HG03520 (cell line): ENCODE data around the gene CADPS.

ENCODE experiments used
- ATAC-seq: cut with Tn5 transposase; IDR thresholded peaks from one replicate; pipeline ENCODE4 v1.9.1; 2021; ENCODE audit warnings: mild to moderate bottlenecking, moderate library complexity; ENCODE audit not compliant: unreplicated experiment

The CADPS gene

DNA sequence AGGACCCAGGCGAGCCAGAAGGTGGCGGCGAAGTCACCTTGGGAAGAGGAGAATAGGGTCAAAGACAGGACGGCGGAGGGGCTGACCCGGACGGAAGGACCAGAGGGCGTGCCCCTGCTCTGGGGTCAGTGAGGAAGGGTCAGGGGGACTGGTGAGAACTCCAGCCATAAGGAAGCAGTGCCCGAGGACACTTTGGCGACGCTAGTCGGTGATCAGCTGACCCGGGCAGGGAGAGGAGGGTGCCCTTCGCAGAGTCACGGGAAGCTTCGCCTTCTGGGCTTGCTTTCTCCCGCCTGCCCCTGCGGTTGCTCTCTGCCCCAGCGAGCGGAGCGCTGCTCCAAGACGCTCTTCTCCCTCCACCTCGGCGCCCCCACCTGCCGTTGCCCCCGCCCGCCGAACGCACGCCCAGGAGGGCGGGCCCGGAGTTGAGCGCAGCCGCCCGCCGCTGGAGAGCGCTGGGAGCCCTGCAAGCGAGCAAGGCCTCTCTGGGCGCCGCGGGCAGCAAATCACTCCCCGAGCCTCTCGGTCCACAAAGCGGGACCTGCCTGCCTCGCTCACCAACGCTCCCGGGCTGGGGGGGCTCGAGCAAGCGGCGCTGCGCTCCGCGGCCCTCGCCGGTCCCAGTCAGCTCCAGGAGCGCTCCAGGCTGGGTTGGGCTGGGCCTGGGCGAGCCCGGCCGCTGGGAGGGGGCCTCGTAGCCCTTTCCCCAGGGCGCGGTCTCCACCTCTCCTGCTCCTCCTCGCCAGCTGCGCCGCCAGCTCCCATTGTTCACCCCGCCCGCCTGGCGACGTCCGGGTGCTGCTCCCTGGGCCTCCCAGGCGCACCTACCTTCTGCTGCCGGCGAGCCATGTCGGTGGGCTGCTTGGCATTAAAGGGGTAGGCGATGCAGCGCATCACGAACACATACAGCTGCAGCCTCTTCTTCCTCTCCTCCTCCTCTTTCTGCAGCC is 1.2 kb downstream of the CADPS start:
- ATAC-seq = no peak

DNA sequence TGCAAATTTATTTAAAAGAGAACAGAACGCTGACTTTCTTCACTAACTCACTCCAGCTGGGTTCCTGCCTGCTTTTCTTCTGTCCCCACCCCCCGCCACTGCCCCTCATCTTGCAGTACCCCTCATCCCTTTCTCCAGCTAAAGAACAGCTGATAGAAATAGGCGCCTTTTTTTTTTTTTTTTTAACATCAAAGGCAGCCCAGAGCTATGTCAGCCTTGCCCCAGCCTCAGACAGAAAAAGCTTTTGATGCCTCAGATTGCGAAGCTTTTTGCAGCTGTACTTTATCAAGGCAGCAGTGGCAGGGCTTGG is 1.8 kb downstream of the CADPS start:
- ATAC-seq = no peak

DNA sequence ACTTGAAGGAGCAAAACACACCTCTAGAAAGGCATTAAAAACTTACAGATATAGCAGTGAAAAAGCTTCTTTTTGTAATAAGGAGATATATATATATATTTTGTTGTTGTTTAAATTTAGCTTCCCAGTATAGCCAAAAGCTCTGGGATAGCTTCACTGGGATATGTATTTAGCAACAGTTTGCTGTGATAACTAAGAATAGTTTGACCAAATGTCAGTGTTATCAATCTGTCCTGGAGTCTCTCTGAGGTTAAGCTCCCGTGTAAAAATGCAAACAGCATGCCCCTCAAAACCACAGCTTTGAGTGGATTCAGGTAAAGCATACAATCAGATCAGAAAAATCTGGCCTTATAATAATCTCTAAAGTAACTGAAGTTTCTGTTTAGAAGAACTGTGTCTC is 2.9 kb downstream of the CADPS start:
- no peak for ATAC-seq

DNA sequence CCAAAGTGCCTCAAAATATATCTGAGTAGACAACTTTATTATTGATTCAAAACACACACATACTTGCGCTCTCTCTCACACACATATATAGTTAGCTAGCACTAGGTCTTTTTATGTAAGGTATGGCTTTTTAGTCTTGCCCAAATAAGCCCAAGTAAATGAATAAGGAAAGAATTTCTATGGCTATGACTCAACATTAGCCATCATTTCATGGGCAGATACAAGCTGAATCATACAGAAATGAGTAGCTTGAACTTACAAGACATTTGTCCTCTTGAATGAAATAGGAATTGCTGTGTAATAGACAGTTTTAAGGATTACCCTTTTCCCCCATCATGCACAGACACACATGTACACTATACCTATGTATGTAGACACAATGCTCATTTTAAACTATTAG is 4.9 kb downstream of the CADPS start:
- no peak for ATAC-seq

DNA sequence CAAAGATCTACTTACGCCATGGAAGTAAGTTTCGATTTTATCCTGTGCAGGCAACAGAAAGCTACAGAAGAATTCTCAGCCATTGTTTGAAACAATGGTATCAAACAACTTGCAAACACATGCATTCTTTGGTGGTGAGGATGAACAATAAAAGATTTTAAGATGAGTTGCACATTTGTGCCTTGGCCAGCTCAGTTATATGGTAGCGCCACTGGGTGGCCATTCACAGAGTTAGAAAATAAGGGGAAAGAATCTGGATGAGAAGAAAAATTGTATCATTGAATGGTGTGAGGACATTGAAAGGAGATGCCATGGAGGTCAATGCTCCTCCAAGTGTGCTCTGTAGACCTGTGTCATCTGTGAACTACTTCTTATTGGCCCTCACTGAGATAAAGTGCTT is 11.6 kb downstream of the CADPS start:
- ATAC-seq = no peak

DNA sequence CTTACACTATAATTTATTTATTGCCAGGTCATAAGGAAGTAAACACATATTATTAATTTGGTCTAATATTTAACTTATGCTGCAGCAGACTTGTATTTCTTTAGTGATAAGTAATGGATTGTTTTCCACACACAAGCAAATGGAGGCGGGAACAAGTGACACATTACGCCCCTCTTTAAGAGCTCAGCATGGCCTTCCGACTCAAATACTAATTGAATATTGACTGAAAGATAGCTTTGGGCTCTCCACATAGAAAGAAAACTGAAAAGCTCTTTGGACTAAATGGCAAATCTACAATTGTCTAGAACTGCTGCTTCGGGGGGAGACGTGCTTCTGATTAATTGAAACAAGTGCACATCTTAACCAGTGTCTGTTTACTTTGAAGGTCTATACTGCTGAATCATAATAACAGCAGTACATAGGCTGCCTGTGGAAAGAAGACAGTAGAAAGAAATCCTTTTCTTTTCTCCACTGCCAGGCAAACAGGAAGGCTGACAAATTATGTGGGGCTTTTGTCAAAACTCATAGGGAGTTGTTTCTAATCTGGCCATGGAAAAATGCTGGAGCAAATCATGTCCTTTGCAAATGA is 15.9 kb downstream of the CADPS start:
- ATAC-seq = no peak

DNA sequence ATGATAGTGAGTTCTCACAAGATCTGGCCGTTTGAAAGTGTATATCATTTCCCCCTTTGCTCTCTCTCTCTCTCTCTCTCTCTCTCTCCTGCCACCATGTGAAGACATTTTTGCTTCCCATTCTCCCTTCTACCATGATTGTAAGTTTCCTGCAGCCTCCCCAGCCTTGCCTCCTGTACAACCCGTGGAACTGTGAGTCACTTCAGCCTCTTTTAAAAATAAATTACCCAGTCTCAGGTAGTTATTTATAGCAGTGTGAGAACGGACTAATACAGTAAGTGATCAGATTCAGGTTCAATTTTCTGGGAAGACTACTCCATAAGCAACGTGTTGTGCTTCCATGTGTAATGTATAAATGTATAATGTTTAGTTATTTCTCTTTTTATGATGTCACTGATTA is 29.2 kb downstream of the CADPS start:
- no peak for ATAC-seq

DNA sequence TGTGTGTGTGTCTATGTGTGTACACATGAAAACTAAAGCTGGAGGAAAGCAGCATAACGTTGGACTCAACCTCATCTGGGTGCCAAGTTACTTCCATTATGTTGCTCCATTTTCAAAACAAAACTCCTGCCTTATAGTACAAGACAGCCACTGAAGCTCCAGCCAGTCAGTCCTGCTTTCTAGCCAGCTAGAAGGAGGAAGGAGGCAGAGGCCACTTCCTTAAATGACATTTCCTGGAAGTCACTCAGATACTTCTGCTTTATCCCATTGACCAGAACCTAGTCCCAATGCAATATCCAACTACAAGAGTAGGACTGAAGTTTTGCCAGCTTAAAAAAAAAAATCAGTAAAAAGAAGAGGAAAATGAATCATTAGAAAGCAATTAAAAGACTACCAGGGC is 31.7 kb downstream of the CADPS start:
- ATAC-seq = no peak

DNA sequence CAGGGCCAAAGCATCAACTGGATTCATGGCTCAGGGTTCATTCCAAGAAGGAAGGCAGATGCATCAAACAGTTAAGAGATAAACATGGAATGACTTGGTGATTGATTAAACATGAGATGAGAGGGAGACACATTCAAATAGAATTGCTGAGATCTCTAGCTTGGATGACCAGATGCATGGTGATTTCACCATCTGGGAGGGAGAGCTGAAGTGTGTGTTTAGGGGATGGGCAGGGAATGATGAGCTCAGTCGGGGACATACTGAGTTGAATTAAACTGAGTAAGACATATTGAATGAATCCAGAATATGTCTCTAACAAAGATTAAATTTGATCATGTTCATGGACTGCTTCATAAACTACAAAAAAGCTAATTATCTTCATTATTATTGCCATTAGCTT is 35.5 kb downstream of the CADPS start:
- no peak for ATAC-seq

DNA sequence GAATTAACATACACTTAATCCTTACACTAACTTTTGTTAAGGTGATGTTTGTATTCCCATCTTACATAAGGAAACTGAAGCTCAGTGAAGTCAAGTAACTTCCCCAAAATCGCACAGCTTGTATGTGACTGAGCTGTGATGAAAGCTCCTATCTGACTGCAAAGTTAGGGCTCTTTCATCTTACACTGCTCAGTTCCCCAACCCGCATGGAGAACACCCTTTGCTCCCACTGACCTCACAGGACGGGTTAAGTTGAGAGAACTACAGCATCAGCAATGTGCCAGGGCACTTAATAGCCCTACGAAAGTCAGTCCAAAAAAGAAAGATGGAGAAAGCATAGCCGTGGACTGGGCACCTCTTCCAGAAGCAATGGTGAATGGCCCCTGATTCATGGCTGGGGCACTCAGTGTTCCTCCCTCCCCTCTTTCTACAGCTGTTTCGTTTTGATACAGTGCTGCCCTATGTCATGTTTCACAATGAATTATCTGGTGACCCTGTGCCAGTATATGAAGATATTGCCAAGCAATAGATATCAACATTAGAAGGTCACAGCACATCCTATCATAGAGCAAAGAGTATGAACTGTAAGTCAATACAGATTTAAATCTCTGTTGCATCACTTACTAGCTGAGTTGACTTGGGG is 38.0 kb downstream of the CADPS start:
- no peak for ATAC-seq

DNA sequence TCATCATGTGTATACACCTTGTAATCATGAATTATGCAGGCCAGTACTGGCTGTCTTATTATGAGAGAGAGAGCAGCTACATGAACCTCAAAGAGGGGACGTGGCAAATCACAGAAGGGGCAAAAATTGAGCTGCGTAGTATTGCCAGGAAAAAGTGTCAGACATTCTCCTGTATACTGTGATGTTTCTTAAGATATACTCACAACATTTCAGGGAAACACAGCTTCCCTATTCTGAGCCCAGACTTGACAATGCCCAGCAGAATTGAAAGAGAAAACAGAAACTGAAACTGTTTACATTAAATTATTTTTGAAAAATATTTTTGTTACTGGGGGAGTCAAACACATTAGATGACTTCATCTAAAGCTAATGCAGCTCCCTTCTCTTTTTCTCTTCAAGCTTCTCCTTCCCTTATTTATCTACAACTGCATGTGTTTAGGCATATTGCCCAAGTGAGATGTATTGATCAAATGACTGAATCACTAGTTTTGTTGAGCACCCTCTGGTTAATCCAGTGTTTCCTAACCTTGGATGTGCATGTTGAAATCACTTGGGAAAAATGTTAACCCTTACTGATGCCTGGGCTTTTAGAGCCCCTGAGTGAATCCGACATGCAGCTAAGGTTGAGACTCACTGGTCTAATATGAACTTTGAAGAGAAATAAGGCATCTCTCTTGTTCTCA is 39.5 kb downstream of the CADPS start:
- ATAC-seq = peak; percentile 61

DNA sequence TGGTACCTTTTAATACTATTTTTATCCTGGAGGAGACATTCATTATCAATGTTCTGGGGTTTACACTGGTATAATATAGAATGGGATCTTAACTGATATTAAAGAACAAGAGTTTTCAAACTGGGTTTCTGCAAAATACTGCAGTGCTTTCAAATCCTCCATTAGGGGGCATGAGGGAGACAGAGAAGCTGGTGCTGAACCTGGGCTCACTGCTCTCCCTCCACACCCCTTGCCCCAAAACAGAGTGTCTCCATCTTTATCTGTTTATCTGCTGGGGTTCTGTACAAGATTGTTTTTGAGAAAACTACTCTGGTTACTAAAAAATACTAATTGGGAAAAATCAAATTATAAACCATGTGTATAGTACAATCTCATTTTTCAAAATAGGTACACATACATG is 41.7 kb downstream of the CADPS start:
- ATAC-seq = no peak

DNA sequence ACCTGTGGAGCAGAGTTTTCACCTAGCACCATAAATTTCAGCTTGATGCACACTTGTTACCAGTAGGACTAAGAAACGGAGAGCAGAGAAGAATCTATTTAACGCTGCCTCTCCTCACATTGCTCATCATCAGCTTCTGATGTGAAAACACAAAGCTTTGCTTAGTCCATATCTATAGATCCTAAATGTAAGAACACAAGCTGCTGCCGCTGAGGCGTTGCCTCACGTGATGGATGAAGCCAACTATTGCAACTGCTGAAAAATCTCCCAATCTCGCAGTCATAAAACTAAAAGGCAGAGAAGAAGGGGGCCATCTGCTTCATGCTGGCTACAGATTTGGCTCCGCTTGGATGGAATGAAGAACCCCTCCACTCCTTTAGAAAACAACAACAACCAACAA is 42.7 kb downstream of the CADPS start:
- no peak for ATAC-seq

DNA sequence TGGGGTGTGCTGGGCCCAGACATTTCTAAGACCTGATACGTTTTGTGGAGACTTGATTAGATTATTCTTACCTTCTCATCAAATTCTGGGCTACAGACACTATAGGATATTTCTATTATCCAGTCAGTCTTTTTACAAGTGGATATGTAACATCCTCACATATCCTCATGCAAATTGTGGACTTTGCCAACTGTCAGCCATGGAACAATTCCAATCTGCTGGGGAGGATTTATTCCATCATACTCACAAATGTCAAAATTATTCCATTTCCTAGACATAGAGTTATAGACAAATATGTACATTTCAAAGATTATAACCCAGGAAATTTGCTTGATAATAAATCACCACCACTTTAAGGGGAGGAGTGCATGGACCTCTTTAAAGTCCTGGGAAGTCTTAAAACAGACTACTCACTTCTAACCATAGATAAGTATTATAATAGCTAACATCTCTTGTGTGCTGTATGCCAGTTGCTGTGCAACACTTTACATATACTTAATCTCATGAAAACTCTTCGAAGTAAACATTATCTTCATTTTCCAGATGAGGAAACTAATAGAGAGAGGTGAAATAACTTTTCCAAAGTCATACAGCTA is 44.4 kb downstream of the CADPS start:
- ATAC-seq = no peak

DNA sequence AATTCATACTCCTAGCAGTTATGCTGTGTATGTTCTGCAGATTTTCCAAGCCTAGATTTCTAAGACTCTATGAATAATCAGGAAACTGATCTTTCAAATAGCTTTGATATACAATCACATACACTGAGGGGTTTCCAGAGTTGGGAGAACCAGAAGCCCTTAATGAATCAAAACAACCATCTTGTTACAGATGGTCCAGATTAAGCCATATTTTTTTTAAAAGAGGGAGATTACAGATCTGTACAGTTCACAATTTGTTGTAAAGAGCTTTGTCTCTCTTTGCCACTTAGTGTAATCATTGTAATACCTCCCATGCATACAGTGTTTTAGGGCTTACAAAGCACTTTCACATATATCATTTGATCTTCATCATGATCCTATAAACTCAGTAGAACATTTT is 47.7 kb downstream of the CADPS start:
- ATAC-seq = no peak

DNA sequence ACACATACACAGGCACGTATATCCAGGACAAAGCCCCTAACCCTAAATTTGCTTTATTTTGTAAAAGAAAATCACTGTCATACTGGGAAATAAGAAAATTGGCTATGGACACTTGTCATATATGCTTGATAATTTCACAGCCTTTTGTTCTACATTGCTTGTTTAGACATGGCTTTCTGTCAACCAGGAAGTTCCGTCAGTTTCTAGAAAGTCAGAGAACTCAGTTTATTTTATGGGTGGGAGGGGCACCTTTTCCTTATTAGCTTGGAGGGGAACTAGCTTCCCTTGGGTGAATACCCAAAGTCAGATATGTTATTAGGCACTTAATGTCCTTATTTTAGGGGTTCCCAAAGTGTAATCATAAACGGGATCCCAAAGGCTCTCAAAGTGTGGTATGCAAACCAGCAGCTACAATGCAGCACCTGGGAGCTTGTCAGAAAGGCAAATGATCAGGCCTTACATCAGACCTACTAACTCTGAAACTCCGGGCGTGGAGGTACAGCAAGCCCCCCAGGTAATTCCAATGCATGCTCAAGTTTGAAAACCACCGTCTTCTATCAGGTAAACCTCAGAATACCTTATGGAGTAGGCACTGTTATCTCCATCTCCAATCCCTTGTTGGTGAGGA is 50.1 kb downstream of the CADPS start:
- no peak for ATAC-seq

DNA sequence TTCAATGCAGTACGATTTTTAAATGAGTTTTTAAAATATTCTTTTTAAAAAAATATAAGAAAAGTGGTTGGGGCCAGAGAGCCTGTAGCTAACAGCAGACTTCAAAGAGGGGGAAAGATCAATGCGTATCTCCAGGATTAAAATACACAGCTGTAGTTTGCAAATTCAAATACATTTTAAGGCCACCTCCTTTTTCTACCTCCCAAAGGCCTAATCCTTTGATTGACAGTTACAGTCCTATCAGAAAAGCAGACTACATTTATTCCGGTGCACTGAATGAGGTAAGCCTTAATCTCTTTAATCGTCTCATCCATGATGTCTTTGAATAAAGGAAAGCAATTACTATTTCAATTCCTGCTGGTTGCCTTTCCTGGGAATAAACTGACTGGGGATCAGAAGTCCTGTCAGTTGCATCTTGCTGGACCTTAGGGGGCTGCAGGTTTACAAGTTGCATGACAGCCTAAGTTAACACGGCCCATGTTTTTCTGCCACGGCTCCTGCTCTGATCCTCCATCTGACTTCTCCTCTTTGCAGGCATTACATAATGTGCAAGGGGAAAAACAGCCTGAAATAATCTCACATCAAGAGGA is 51.7 kb downstream of the CADPS start:
- no peak for ATAC-seq

DNA sequence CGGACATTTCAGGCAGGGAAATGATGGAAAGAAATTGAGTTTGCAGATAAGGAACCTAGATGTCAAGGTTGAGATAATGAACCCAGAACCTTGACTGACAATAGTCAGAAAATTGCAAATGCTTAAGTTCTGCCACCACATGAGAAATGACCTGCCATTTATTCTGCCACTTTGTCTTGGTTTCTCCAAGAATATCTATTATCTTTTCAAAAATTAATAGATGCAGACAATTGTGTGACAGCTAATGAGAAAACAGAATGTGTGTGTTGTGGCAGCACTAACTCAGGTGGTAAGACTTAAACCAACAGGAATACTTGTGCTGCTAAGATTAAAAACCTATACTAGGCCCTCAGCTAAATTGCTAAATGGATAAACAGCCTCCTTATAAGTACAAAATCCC is 52.3 kb downstream of the CADPS start:
- ATAC-seq = no peak

DNA sequence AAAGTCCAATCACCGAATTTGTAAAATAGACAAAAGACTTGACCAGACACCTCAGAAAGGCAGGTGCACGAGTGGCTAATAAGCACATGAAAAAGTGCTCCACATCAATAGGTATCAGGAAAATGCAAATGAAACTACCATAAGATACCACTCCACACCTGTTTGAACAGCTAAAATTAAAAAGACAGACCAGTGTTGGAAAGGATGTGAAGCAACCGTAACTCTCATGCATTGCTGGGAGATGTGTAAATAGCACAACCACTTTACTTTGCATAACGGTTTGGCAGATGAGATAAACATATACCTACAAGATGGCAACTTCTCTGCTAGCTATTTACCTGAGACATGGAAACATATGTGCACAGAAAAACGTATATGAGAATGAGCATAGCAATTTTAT is 56.9 kb downstream of the CADPS start:
- peak; percentile 78 for ATAC-seq

DNA sequence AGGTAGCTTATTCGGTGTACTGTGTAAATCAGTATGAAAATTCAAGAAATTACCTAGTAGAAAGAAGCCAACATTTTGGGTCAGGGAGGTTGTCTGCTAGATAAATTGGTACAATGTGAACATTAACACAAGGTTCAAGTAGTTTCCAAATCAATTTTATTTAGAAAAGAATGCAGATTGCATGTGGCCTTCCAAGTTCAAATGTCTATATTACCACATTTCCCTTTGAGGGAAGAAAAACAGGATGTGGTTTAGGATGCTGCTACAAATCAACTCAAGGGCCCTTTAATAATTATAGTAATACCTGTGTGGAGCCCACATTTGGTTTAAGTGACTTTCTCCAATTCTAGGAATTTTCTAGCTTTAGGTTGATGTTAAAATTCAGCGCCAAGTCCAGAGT is 57.5 kb downstream of the CADPS start:
- no peak for ATAC-seq
